Spleen (tissue), 11 donors: ENCODE results near the gene MPV17L2. TPM values are rescaled to one million over a fixed set of nuclear protein-coding genes. Genes with fewer than 3 reads are reported as not detected.

Source experiments
- polyA plus RNA-seq, 3 donors: library from polyadenylated mRNA; stranded (reverse); fragments of 200-250 nt; gene quantifications; one replicate each; pipeline ENCODE4 v1.2.1, GENCODE V29; 2013
- small RNA-seq, 4 donors: library from RNA; depleted of rRNA; stranded (forward); fragments of <200 nt; gene quantifications; one replicate each; pipeline ENCODE3, GENCODE V24; 2016
- total RNA-seq, 7 donors: library from RNA; depleted of rRNA in 3 of 7; stranded (reverse); fragments of >200 nt in 3 of 7; fragmentation: NEBNext Ultra II Directional in 4 of 7; extraction: Animal tissue kit (Norgen Biotek cat#: 25700) in 4 of 7; gene quantifications; one replicate each; pipeline versions ENCODE4 v1.1.0 to v1.2.1, GENCODE V29; 2016 to 2021
- donor health status: healthy with polysubstance abuse.
- donor health status: DM: no; HTN: no; CAD: no; lungs with moderate emphysema.
- donor health status: DM: no; HTN: no; CAD: no.
- donor health status: Bipolar disorder and iron deficiency.
- donor health status: healthy.
- donor health status: DM: no; HTN: no; CAD: no.
- donor health status: DM: yes; HTN: yes; CAD: no.

The MPV17L2 gene
- total and polyA plus RNA-seq, 10 donors, result 7.8 to 15.4 (median 11.5) TPM

Small RNAs within 50 kb of the gene (small RNA-seq; reads per million reads assigned to genes)
- 0 to 0.07 (median 0) reads per million in 4 donors for gene IFI30

Other genes starting within 250 kb of the MPV17L2 start
- gene KCNN1, start 226.1 kb upstream of the MPV17L2 start, total RNA-seq, result not detected
- under 1 TPM; 0.03 to 0.10 (median 0.04) TPM for gene KCNN1, start 226.1 kb upstream of the MPV17L2 start, polyA plus RNA-seq
- 10 to 100 TPM; 46.0 to 64.6 (median 50.5) TPM for gene ARRDC2, start 185.0 kb upstream of the MPV17L2 start, total RNA-seq
- gene ARRDC2, start 185.0 kb upstream of the MPV17L2 start, polyA plus RNA-seq, result 10 to 100 TPM; 61.5 to 70.4 (median 64.8) TPM
- gene IL12RB1, start 106.3 kb upstream of the MPV17L2 start, total RNA-seq, result 10 to 100 TPM; 19.7 to 31.6 (median 25.3) TPM
- gene IL12RB1, start 106.3 kb upstream of the MPV17L2 start, polyA plus RNA-seq, result 10 to 100 TPM in 2 of 3 donors, 1 to 10 TPM in 1; 9.9 to 21.5 (median 14.8) TPM
- 10 to 100 TPM; 31.3 to 52.7 (median 39.4) TPM for gene MAST3, start 95.4 kb upstream of the MPV17L2 start, total RNA-seq
- gene MAST3, start 95.4 kb upstream of the MPV17L2 start, polyA plus RNA-seq, result 10 to 100 TPM in 2 of 3 donors, 1 to 10 TPM in 1; 8.9 to 17.1 (median 16.1) TPM
- 10 to 100 TPM in 6 of 7 donors, 1 to 10 TPM in 1; 6.6 to 22.7 (median 16.3) TPM for gene PIK3R2, start 40.1 kb upstream of the MPV17L2 start, total RNA-seq
- gene PIK3R2, start 40.1 kb upstream of the MPV17L2 start, polyA plus RNA-seq, result 1 to 10 TPM; 4.2 to 5.1 (median 4.9) TPM
- gene IFI30, start 19.4 kb upstream of the MPV17L2 start, total RNA-seq, result 100 to 1,000 TPM; 206 to 475 (median 330) TPM
- 100 to 1,000 TPM; 234 to 299 (median 274) TPM for gene IFI30, start 19.4 kb upstream of the MPV17L2 start, polyA plus RNA-seq
- 1 to 10 TPM; 1.4 to 6.6 (median 3.3) TPM for gene RAB3A, start 10.8 kb downstream of the MPV17L2 start, total RNA-seq
- 1 to 10 TPM in 2 of 3 donors, under 1 TPM in 1; 0.72 to 1.7 (median 1.3) TPM for gene RAB3A, start 10.8 kb downstream of the MPV17L2 start, polyA plus RNA-seq
- 1 to 10 TPM in 6 of 7 donors, under 1 TPM in 1; 0.60 to 7.6 (median 3.3) TPM for gene PDE4C, start 33.2 kb downstream of the MPV17L2 start, total RNA-seq
- gene PDE4C, start 33.2 kb downstream of the MPV17L2 start, polyA plus RNA-seq, result 1 to 10 TPM in 1 of 3 donors, under 1 TPM in 2; 0.07 to 1.2 (median 0.61) TPM
- 10 to 100 TPM in 3 of 7 donors, 1 to 10 TPM in 4; 4.7 to 17.1 (median 8.6) TPM for gene IQCN, start 81.2 kb downstream of the MPV17L2 start, total RNA-seq
- gene IQCN, start 81.2 kb downstream of the MPV17L2 start, polyA plus RNA-seq, result 10 to 100 TPM in 1 of 3 donors, 1 to 10 TPM in 2; 1.4 to 15.6 (median 7.8) TPM
- 100 to 1,000 TPM; 119 to 232 (median 159) TPM for gene JUND, start 88.4 kb downstream of the MPV17L2 start, total RNA-seq
- 10 to 100 TPM; 47.5 to 86.5 (median 75.6) TPM for gene JUND, start 88.4 kb downstream of the MPV17L2 start, polyA plus RNA-seq
- 10 to 100 TPM; 55.8 to 86.5 (median 65.1) TPM for gene LSM4, start 129.9 kb downstream of the MPV17L2 start, total RNA-seq
- 100 to 1,000 TPM in 2 of 3 donors, 10 to 100 TPM in 1; 91.6 to 192 (median 151) TPM for gene LSM4, start 129.9 kb downstream of the MPV17L2 start, polyA plus RNA-seq
- gene PGPEP1, start 147.4 kb downstream of the MPV17L2 start, total RNA-seq, result 10 to 100 TPM; 20.2 to 65.6 (median 45.1) TPM
- 10 to 100 TPM in 1 of 3 donors, 1 to 10 TPM in 2; 9.3 to 17.3 (median 9.6) TPM for gene PGPEP1, start 147.4 kb downstream of the MPV17L2 start, polyA plus RNA-seq
- gene GDF15, start 192.9 kb downstream of the MPV17L2 start, total RNA-seq, result 10 to 100 TPM in 2 of 7 donors, 1 to 10 TPM in 5; 1.9 to 34.3 (median 4.3) TPM
- gene GDF15, start 192.9 kb downstream of the MPV17L2 start, polyA plus RNA-seq, result 10 to 100 TPM in 1 of 3 donors, under 1 TPM in 2; 0.77 to 15.9 (median 0.96) TPM
- gene LRRC25, start 204.4 kb downstream of the MPV17L2 start, total RNA-seq, result 100 to 1,000 TPM in 3 of 7 donors, 10 to 100 TPM in 4; 82.2 to 164 (median 90.5) TPM
- 10 to 100 TPM; 14.6 to 32.2 (median 16.0) TPM for gene LRRC25, start 204.4 kb downstream of the MPV17L2 start, polyA plus RNA-seq
- gene SSBP4, start 226.2 kb downstream of the MPV17L2 start, total RNA-seq, result 100 to 1,000 TPM in 1 of 7 donors, 10 to 100 TPM in 6; 56.3 to 103 (median 82.4) TPM
- gene SSBP4, start 226.2 kb downstream of the MPV17L2 start, polyA plus RNA-seq, result 100 to 1,000 TPM in 1 of 3 donors, 10 to 100 TPM in 2; 80.6 to 143 (median 94.9) TPM
- gene ISYNA1, start 244.9 kb downstream of the MPV17L2 start, total RNA-seq, result 10 to 100 TPM; 37.5 to 82.3 (median 44.4) TPM
- gene ISYNA1, start 244.9 kb downstream of the MPV17L2 start, polyA plus RNA-seq, result 10 to 100 TPM; 31.7 to 58.2 (median 49.0) TPM